Measurements from ENCODE around the gene PURA.

GRCh38 chr5:140131967-140132409 is 18.1 kb downstream of the PURA start:
- no peak for TF ChIP-seq CTCF (IDR thresholded peaks at IDR 0.05)
- TF ChIP-seq REST (IDR thresholded peaks at IDR 0.05; ENCODE audit: insufficient read depth in 1 of 2, low read depth in 2 of 2, low read length in 1 of 2): no peak
- no peak for TF ChIP-seq POLR2AphosphoS5 (IDR thresholded peaks at IDR 0.05; ENCODE audit: low read depth, low read length)
- TF ChIP-seq SIN3A (IDR thresholded peaks at IDR 0.05; ENCODE audit: borderline replicate concordance, insufficient read depth, low read depth, low read length): no peak
- TF ChIP-seq TCF7L2 (IDR thresholded peaks at IDR 0.05; ENCODE audit: low read depth, low read length): no peak

Data from Panc1 (cell line).